Thyroid gland (tissue), 4 donors: ENCODE results near the gene HS6ST1.

ENCODE experiments used
- CTCF ChIP-seq, 6 experiments: fragments of 200-600 bp in 3 of 6; fragments of 450-650 bp in 3 of 6; sonication (generic) in 3 of 6; IDR thresholded peaks; one replicate each; pipeline ENCODE4 v1.5.1; 2016 to 2019; ENCODE audit warnings: antibody characterized with exemption in 6 of 6, mild to moderate bottlenecking in 2 of 6, inconsistent platforms in 1 of 6, moderate library complexity in 1 of 6
- POLR2A ChIP-seq, 2 donors: fragments of 450-650 bp; IDR thresholded peaks; one replicate each; pipeline ENCODE4 v1.6.1; 2017; ENCODE audit warnings: antibody characterized with exemption in 2 of 2, mild to moderate bottlenecking in 2 of 2, moderate library complexity in 1 of 2

GRCh38 chr2:128313931-128314347, 4.7 kb downstream of the HS6ST1 start:
- TF ChIP-seq CTCF (IDR thresholded peaks at IDR 0.05), result no peak
- no peak for TF ChIP-seq POLR2A (IDR thresholded peaks at IDR 0.05)
